GM21529 (cell line): ENCODE data around the gene EMD.

ENCODE experiments used
- ATAC-seq: cut with Tn5 transposase; IDR thresholded peaks from one replicate; pipeline ENCODE4 v1.9.1; 2021; ENCODE audit not compliant: unreplicated experiment

EMD gene

GRCh38 chrX:154412468-154412867 is 33.4 kb downstream of the EMD start:
- ATAC-seq: no peak

DNA sequence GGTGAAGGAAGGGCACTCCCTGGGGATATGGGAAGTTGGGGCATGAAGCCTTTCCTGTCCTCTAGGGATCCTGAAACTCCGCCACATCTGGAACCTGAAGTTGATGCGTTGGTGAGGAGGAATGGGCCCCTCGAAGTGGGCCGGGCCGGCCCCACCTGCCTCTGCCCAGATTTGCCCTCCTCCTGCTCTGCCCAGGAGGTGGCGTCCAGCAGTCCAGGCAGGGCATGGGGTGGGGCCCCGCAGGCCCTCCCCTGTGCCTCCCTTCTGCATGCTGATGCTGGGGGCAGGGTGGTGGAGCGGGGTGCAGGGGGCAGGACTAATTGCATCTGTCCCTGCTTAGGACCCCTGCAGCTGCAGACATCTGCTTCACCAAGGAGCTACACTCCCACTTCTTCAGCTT is 34.0 kb downstream of the EMD start:
- no peak for ATAC-seq

DNA sequence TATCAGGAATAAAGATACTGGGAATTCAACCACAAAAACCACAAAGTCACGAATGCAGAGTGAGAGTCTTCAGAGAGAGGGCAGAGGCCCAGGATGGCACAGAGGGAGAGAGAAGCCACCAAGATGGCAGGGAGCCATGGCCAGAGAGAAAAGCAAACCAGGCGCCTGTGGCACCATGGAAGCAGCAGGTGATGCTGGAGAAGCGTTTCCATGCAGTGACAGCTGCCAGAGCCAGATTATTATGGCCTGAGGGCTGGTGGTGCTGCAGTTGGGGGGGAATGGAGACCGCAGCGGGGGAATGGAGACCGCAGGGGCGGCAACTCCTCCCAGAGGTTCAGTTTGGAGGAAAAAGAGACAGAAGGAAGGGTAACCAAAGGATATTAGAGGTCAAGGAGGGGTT is 38.1 kb downstream of the EMD start:
- ATAC-seq: no peak

DNA sequence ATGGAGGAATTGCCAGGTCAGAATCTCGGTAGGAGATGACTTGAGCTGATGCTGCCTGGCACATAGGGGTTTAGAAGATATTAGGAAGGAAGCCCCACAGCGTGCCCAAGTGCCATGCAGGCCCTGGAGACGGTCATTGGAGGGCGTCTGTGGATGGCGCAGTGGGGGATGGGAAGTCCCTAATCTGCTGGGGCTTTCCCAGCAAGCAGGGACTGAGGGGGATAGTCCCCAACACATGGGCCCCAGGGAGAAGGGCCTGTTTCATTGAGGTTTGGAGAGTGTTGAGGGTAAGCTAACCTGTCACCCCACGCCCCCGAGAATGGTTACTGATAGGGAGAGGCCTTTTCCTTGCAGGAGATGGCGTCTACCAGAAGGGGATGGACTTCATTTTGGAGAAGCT is 40.1 kb downstream of the EMD start:
- ATAC-seq: no peak

DNA sequence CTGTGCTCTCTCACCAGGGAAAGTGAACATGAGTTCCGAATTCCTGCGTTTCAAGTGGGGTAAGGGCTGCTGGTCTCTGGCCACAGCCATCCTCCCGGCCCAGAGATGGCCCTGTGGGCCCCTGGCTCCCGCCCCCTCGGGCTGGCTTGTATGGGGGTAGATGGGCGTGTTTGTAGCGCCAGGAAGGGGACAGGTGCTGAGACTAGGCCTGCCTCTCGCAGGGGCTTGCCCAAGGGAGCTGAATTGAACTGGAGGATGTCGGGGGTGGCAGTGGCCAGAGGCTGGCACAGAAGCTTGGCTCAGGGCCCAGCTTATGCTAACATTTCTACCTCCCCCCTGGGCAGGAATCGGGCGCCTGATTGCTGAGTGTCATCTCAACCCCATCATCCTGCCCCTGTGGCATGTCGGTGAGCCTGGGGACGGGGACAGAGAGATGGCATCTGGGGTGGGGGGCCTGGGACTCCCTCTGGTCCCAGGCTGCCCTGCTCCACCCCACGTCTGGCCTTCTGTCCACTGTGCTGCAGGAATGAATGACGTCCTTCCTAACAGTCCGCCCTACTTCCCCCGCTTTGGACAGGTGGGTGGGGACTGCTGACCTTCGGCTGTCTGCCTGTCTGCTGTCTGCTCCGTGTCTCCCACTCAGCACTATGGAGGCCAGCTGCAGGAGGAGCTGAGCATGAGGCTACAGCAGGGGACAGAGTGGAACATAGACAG is 40.8 kb downstream of the EMD start:
- no peak for ATAC-seq

DNA sequence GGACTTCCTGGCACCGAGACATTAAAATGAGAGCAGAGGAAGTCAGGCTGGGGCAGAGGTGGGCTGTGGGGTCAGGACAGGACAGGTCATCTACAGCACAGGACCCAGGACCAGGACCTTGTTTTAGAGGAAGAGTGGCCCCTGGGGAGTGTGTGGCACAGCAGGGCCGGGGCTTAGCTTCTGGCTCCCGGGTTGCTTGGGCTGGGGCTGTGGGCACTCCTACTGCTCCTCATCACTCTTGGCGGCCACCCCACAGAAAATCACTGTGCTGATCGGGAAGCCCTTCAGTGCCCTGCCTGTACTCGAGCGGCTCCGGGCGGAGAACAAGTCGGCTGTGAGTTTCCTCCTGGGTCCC is 41.3 kb downstream of the EMD start:
- no peak for ATAC-seq

GRCh38 chrX:154426916-154427770 is 48.0 kb downstream of the EMD start:
- ATAC-seq: no peak

- peak; percentile 98 for ATAC-seq
Observed at GRCh38 chrX:154428176-154429171, 49.4 kb downstream of the EMD start, which contains the start of gene ATP6AP1. TSS of gene ATP6AP1 (plus strand) at chrX:154428677. CDS start at chrX:154428693, 16 bp downstream.

GRCh38 chrX:154429711-154430110 is 50.6 kb downstream of the EMD start:
- ATAC-seq: no peak

DNA sequence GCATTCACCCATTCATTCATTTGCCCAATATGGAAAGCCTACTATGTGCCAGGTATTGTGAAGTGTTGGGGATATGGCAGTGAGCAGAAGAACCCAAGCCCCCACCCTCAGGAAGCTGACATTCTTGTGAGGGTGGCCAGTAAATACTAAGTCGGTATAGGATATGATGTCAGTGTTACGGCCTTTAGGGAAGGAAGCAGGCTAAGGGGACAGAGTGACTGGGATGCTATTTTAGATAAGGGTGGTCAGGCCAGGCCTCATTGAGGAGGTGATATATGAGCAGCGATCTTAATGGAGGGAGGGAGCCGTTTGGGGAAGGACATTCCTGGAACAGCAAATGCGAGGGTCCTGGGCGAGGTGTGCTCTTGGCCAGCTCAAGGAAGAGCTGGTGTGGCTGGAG is 51.4 kb downstream of the EMD start:
- ATAC-seq: no peak

GRCh38 chrX:154430916-154431315 is 51.8 kb downstream of the EMD start:
- no peak for ATAC-seq
